Skeletal muscle tissue (tissue), 4 donors: Measurements from ENCODE around the gene LYRM4. TPM values are rescaled to one million over a fixed set of nuclear protein-coding genes. Genes with fewer than 3 reads are reported as not detected.

Experiments
- H3K27ac ChIP-seq: one replicate; pipeline ENCODE4 v1.7.0; 2013; ENCODE audit warnings: mild to moderate bottlenecking, low read depth, low read length, inconsistent platforms
- H3K27me3 ChIP-seq, 3 donors: one replicate each; pipeline ENCODE4 v1.7.0; 2013; ENCODE audit warnings: low read length in 3 of 3; ENCODE audit not compliant: control insufficient read depth in 3 of 3, insufficient read depth in 3 of 3
- H3K36me3 ChIP-seq, 3 donors: one replicate each; pipeline ENCODE4 v1.7.0; 2013; ENCODE audit warnings: low read length in 3 of 3; ENCODE audit not compliant: control insufficient read depth in 3 of 3, insufficient read depth in 3 of 3
- H3K4me1 ChIP-seq, 3 donors: one replicate each; pipeline ENCODE4 v1.7.0; 2013; ENCODE audit warnings: low read length in 3 of 3, mild to moderate bottlenecking in 3 of 3; ENCODE audit not compliant: control insufficient read depth in 3 of 3, insufficient read depth in 3 of 3
- H3K4me3 ChIP-seq, 3 donors: one replicate each; pipeline ENCODE4 v1.7.0; 2013; ENCODE audit warnings: low read length in 3 of 3
- H3K9ac ChIP-seq, 3 donors: one replicate each; pipeline ENCODE4 v1.7.0; 2013; ENCODE audit warnings: low read length in 3 of 3, mild to moderate bottlenecking in 3 of 3, moderate library complexity in 2 of 3, low read depth in 1 of 3
- H3K9me3 ChIP-seq, 3 donors: one replicate each; pipeline ENCODE4 v1.7.0; 2013; ENCODE audit warnings: low read length in 3 of 3; ENCODE audit not compliant: control insufficient read depth in 3 of 3
- total RNA-seq: library from RNA; depleted of rRNA; stranded (reverse); fragments of >200 nt; gene quantifications from one replicate; pipeline ENCODE4 v1.2.3, GENCODE V29; 2014
- donor health status: Osteomylitis.

The LYRM4 gene
- total RNA-seq, 1 donor from 2014 or later: 10.4 TPM

- no peaks in the 10 kb centered on the region for H3K4me1 ChIP-seq
- no peak overlapping the region for H3K4me3 ChIP-seq
- no peak overlapping the region for H3K9ac ChIP-seq
- no peaks in the 10 kb centered on the region for H3K36me3 ChIP-seq
- H3K27ac ChIP-seq: no peak overlapping the region
- no peaks in the 10 kb centered on the region for H3K9me3 ChIP-seq
- no peaks in the 10 kb centered on the region for H3K27me3 ChIP-seq
Measured at GRCh38 chr6:5248302-5249098, 12.2 kb downstream of the LYRM4 start.

GRCh38 chr6:5247201-5247600 lies 13.5 kb downstream of the LYRM4 start:
- H3K9ac ChIP-seq: no peak overlapping the region

DNA sequence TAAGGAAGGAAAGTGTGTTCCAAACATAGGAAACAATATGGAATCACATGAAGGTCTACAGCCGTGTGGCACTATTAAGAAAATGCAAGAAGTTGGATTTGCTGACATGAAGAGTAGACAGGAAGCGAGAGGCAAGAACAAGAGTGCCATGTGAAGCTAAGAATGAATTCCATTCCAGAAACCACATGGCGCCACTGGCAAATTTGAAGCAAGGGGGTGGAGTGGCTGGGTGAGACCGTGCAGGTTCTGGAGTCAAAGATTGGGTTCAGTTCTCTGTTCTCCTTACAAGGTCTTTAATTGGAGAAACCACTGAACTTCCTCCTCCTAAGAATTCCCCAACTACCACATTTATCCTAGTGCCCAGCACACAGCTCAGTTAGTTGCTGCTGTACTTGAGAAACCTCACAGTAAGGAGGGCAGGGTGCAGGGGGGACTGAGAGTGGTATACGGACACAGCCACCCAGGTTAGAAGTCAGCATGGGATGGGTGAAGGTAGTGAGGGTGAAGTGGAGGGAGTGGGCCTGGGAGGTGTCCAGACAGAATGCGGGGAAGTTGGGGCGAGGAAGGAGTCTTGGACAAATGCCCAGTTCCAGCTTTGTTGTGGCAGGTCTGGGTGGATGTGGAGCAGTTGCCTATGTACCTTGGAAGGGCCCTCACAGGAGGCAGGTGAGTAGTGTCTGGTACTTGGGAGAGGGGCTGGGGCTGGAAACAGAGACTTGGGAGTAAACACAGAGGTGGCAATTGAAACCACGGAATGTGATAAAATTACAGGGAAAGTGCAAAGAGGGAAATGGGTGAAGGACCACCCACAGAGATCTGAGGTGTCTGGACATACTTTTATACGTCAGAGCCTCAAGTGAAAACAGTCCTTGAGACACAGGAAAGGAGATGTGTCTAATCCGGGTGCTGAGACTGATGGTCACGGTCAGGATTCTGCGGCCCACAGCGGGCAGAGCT lies 14.3 kb downstream of the LYRM4 start:
- H3K9ac ChIP-seq: no peak overlapping the region
- H3K27ac ChIP-seq: no peak overlapping the region

More at GRCh38 chr6:5247201-5247600, 13.5 kb downstream of the LYRM4 start:
- no peak overlapping the region for H3K4me3 ChIP-seq
- no peak overlapping the region for H3K27ac ChIP-seq
- no peaks in the 10 kb centered on the region for H3K36me3 ChIP-seq
- H3K9me3 ChIP-seq: no peaks in the 10 kb centered on the region
- H3K27me3 ChIP-seq: no peaks in the 10 kb centered on the region
- no peaks in the 10 kb centered on the region for H3K4me1 ChIP-seq

DNA sequence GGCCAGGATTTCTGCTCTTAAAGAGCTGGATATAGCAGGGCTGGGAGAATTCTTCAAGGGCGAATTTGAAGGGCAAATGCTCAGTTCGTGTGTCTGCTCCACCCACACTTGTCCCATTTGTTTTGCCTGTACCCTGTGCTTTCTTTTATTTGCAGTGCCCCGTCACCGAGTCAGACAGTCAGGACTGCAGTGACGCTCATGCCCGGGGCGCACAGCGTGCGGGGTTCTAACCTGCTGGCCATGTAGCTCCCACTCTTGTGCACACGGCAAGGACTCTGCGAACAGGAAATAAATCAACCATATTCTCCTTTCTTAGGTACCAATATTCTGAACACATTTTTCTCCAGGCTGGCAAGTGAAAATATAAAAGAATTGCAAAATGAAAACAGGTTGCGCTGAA lies 17.7 kb downstream of the LYRM4 start:
- Histone ChIP-seq H3K27ac (no peak overlapping the region), H3K4me1 (no peaks in the 10 kb centered on the region), H3K36me3 (peaks cover 0 to 10% (median 0%) of the 10 kb centered on the region in 3 donors), H3K4me3 (no peak overlapping the region), H3K27me3 (no peaks in the 10 kb centered on the region), H3K9me3 (no peaks in the 10 kb centered on the region), H3K9ac (no peak overlapping the region)

More for the DNA sequence above, 14.3 kb downstream of the LYRM4 start:
- Histone ChIP-seq H3K4me1 (no peaks in the 10 kb centered on the region), H3K27me3 (no peaks in the 10 kb centered on the region), H3K4me3 (no peak overlapping the region), H3K36me3 (no peaks in the 10 kb centered on the region), H3K9me3 (no peaks in the 10 kb centered on the region)

DNA sequence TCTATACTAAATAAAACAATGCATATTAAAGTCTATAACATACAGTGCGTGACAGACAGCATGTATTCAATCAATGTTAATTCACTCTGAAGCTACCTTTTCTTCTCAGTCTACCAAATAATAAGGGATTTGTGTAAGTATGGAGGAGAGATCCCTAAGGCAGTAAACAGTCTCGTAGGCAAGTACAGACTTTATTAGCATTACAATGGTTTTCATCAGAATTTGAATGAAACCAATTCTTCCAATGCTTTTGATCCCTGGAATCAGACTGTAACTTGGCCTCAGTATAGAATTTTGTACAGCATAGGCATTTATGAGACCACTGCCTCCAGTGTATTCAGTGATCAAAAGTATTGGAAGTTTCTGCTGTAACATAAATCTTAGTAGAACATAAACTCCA lies 19.5 kb downstream of the LYRM4 start:
- Histone ChIP-seq H3K9me3 (no peaks in the 10 kb centered on the region), H3K27ac (no peak overlapping the region), H3K9ac (no peak overlapping the region), H3K27me3 (no peaks in the 10 kb centered on the region), H3K36me3 (peaks cover 0 to 12% (median 0%) of the 10 kb centered on the region in 3 donors), H3K4me3 (no peak overlapping the region), H3K4me1 (no peaks in the 10 kb centered on the region)

- Histone ChIP-seq H3K4me3 (no peak overlapping the region), H3K9ac (no peak overlapping the region), H3K27me3 (no peaks in the 10 kb centered on the region), H3K4me1 (no peaks in the 10 kb centered on the region), H3K27ac (no peak overlapping the region), H3K9me3 (no peaks in the 10 kb centered on the region), H3K36me3 (peaks cover 0 to 12% (median 0%) of the 10 kb centered on the region in 3 donors)
Measured at GRCh38 chr6:5238336-5238735, 22.4 kb downstream of the LYRM4 start.

DNA sequence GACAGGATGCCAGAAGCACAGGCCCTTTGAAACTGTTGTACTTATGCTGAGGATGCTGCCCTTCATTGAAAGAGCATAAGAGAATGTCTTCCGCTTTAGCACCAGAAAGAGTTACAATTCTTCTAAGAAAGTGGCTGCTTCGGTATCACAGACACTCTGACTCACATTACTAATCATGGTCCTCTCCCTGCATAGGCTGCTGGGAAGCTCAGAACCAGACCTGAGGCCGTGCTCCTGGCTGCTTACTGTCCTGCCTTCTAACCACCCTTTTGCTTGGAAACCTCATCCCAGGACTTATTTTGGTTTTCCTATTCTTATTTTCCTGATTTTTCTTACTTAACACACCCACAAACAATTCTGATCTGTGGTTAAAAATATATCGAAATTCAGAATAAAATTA lies 22.9 kb downstream of the LYRM4 start:
- no peak overlapping the region for H3K4me3 ChIP-seq
- no peak overlapping the region for H3K27ac ChIP-seq
- H3K36me3 ChIP-seq: peaks cover 0 to 12% (median 0%) of the 10 kb centered on the region in 3 donors
- no peaks in the 10 kb centered on the region for H3K27me3 ChIP-seq
- no peaks in the 10 kb centered on the region for H3K4me1 ChIP-seq
- no peaks in the 10 kb centered on the region for H3K9me3 ChIP-seq
- no peak overlapping the region for H3K9ac ChIP-seq

DNA sequence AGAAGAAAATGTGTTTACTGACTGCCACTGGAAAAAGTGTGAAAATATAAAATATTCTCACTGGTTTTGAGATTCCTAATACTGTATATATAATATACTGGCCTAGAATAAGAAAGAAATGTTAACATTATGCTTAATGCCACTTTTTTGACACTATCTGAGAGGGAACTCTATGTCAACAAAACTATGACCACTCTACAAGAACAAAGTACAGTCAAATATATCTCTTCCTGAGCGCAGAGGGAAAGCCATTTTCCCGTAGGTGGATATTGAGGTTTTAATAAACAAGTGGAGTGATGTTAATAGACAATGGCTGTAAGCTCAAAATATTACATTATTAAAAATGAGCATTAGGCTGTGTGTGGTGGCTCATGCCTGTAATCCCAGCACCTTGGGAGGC lies 24.9 kb downstream of the LYRM4 start:
- H3K9ac ChIP-seq: no peak overlapping the region
- H3K9me3 ChIP-seq: no peaks in the 10 kb centered on the region
- no peak overlapping the region for H3K27ac ChIP-seq
- H3K27me3 ChIP-seq: no peaks in the 10 kb centered on the region
- peaks cover 0 to 12% (median 0%) of the 10 kb centered on the region in 3 donors for H3K4me1 ChIP-seq
- H3K36me3 ChIP-seq: peaks cover 0 to 12% (median 0%) of the 10 kb centered on the region in 3 donors
- no peak overlapping the region for H3K4me3 ChIP-seq

DNA sequence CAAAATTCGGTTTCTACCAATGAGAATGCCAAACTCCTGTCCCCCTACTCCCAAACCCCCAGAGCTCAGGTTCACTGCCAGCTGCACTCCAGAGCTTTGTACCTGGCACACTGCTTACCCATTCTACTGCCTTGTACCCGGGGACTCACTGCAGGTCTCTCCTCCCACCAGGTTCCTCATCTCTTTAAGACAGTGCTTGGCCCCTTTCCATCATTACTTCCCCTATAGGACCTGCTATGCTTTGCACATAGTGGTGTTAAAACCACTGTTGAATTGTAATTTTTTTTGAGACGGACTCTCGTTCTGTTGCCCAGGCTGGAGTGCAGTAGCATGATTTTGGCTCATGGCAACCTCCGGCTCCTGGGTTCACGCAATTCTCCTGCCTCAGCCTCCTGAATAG lies 25.9 kb downstream of the LYRM4 start:
- Histone ChIP-seq H3K9me3 (no peaks in the 10 kb centered on the region), H3K4me3 (no peak overlapping the region), H3K9ac (no peak overlapping the region), H3K27ac (no peak overlapping the region), H3K27me3 (no peaks in the 10 kb centered on the region), H3K4me1 (peaks cover 0 to 13% (median 0%) of the 10 kb centered on the region in 3 donors), H3K36me3 (peaks cover 0 to 9% (median 0%) of the 10 kb centered on the region in 3 donors)

DNA sequence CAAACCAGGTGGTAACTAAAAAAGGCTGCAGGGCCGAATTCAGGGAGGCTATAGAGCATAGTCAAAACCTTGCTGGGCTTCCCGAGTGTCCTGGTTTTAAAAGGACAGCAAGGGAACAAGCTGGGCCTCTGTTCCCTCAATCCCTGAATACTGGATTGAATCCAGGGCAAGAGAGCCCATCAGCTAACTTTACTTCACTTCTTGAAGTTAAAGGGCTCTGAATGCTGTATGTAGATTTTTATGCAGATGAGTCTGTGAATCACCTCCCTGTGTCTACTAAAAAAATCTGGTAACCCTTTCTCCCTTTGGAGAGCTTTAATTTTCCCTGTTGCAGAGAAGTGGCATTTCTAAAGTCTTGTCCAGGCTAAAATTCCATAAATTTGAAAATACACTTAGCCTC lies 29.5 kb downstream of the LYRM4 start:
- H3K4me3 ChIP-seq: no peak overlapping the region
- no peaks in the 10 kb centered on the region for H3K9me3 ChIP-seq
- H3K36me3 ChIP-seq: no peaks in the 10 kb centered on the region
- peaks cover 0 to 13% (median 0%) of the 10 kb centered on the region in 3 donors for H3K4me1 ChIP-seq
- H3K9ac ChIP-seq: no peak overlapping the region
- H3K27me3 ChIP-seq: no peaks in the 10 kb centered on the region
- H3K27ac ChIP-seq: no peak overlapping the region
